Upper lobe of left lung (tissue), 4 donors: ENCODE measurements around the gene TBC1D1.

Experiments
- CTCF ChIP-seq, 6 experiments: fragments of 450-650 bp in 4 of 6; fragments of 200-600 bp in 2 of 6; sonication (generic) in 2 of 6; IDR thresholded peaks; one replicate each; pipeline ENCODE4 v1.5.1; 2016 to 2019; ENCODE audit warnings: antibody characterized with exemption in 6 of 6
- EP300 ChIP-seq, 4 donors: sonication (generic); formaldehyde crosslinking; IDR thresholded peaks; one replicate each; pipeline ENCODE4 v1.5.1; 2017; ENCODE audit warnings: antibody characterized with exemption in 4 of 4, control low read depth in 2 of 4
- POLR2A ChIP-seq, 4 donors: fragments of 450-650 bp; IDR thresholded peaks; one replicate each; pipeline ENCODE4 v1.5.1; 2016 to 2017; ENCODE audit warnings: antibody characterized with exemption in 4 of 4, mild to moderate bottlenecking in 2 of 4

DNA sequence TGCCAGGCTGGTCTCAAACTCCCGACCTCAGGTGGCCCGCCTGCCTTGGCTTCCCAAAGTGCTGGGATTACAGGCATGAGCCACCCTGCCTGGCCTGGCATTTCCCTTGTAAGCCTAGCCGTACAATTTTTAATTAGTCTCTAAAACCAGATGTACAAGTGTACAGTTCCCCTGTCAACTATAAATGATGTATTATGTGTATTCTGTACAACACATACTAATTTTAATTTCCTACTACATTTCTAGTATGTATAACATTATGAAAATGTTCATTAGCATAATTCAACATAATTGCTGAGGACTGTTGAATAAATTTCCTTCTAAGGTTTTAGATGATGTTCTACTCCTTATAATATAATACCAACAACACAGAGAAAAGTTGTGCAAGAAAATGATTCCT is 27.8 kb downstream of the TBC1D1 start:
- TF ChIP-seq CTCF (IDR thresholded peaks at IDR 0.05) (no peak), EP300 (IDR thresholded peaks at IDR 0.05) (no peak), POLR2A (IDR thresholded peaks at IDR 0.05) (no peak)
